G401 (cell line): ENCODE results near the gene GMDS. TPM values are rescaled to one million over a fixed set of nuclear protein-coding genes. Genes with fewer than 3 reads are reported as not detected.

Source experiments
- DNase-seq: peaks from one replicate; pipeline ENCODE4 v3.0.0-alpha.2; 2015; ENCODE audit warnings: low spot score
- in situ Hi-C: cut with HindIII; loops from 2 replicates; pipeline ENCODE4 v1.10.0; 2016; ENCODE audit warnings: low sequenced_read_pairs, mixed read lengths
- total RNA-seq: library from RNA; depleted of rRNA; stranded (reverse); fragments of >200 nt; shearing (Covaris generic); gene quantifications from 2 replicates; pipeline ENCODE4 v1.2.3, GENCODE V29; 2014

The GMDS gene
- total RNA-seq, 1 experiment from 2014 or later = 5.8 TPM

GRCh38 chr6:1737463-1738311 lies 507.7 kb downstream of the GMDS start:
- DNase-seq = no peak
- in situ Hi-C loops = no loop called here

GRCh38 chr6:1736346-1737105 lies 508.9 kb downstream of the GMDS start:
- in situ Hi-C loops = no loop called here
- DNase-seq = peak; percentile 28

- in situ Hi-C loops = no loop called here
- DNase-seq = peak; percentile 10
Observed at GRCh38 chr6:1735239-1735803, 510.1 kb downstream of the GMDS start.

GRCh38 chr6:1730882-1731281 lies 514.5 kb downstream of the GMDS start:
- DNase-seq = no peak
- in situ Hi-C loops = no loop called here

- no peak for DNase-seq
- in situ Hi-C loops = no loop called here
Observed at GRCh38 chr6:1729750-1730140, 515.7 kb downstream of the GMDS start.

- no peak for DNase-seq
- in situ Hi-C loops = no loop called here
Observed at GRCh38 chr6:1729133-1729749, 516.2 kb downstream of the GMDS start.

- DNase-seq = no peak
- in situ Hi-C loops = no loop called here
Observed at GRCh38 chr6:1726341-1726768, 519.0 kb downstream of the GMDS start.

GRCh38 chr6:1724616-1725015 lies 520.8 kb downstream of the GMDS start:
- in situ Hi-C loops = no loop called here
- no peak for DNase-seq

GRCh38 chr6:1724124-1724523 lies 521.3 kb downstream of the GMDS start:
- DNase-seq = no peak
- in situ Hi-C loops = no loop called here

GRCh38 chr6:1722801-1723200 lies 522.6 kb downstream of the GMDS start:
- DNase-seq = no peak
- in situ Hi-C loops = no loop called here

GRCh38 chr6:1720620-1721322 lies 524.6 kb downstream of the GMDS start:
- DNase-seq = no peak
- in situ Hi-C loops = no loop called here

- DNase-seq = no peak
- in situ Hi-C loops = no loop called here
Observed at GRCh38 chr6:1719922-1720321, 525.5 kb downstream of the GMDS start.

- in situ Hi-C loops = no loop called here
- DNase-seq = no peak
Observed at GRCh38 chr6:1716868-1717267, 528.5 kb downstream of the GMDS start.

GRCh38 chr6:1716396-1716795 lies 529.0 kb downstream of the GMDS start:
- in situ Hi-C loops = no loop called here
- no peak for DNase-seq

- in situ Hi-C loops = no loop called here
- DNase-seq = no peak
Observed at GRCh38 chr6:1715336-1715735, 530.1 kb downstream of the GMDS start.

- in situ Hi-C loops = no loop called here
- no peak for DNase-seq
Observed at GRCh38 chr6:1714654-1715053, 530.8 kb downstream of the GMDS start.

- in situ Hi-C loops = no loop called here
- DNase-seq = no peak
Observed at GRCh38 chr6:1713016-1713600, 532.3 kb downstream of the GMDS start.

- DNase-seq = no peak
- in situ Hi-C loops = no loop called here
Observed at GRCh38 chr6:1712451-1712850, 533.0 kb downstream of the GMDS start.

GRCh38 chr6:1711136-1711535 lies 534.3 kb downstream of the GMDS start:
- in situ Hi-C loops = no loop called here

More at GRCh38 chr6:1711136-1711535, 534.3 kb downstream of the GMDS start:
- no peak for DNase-seq
